Activated naive CD4-positive, alpha-beta T cell treated with anti-CD3 and anti-CD28 coated beads, Interleukin-2, amount 50 U/mL, for 72 hours (primary cell): ENCODE data around the gene IDH3B. TPM values are rescaled to one million over a fixed set of nuclear protein-coding genes. Genes with fewer than 3 reads are reported as not detected.
"Not testable (repeated sequence)": the region's sequence is repeated elsewhere in the genome, so short reads cannot be mapped to it uniquely, and the experiment has no call there.

Source experiments
- ATAC-seq, 2 donors: fragments of 150-1000 bp; cut with Tn5 transposase; 2 replicates each; pipeline ENCODE4 v1.10.0; 2021; ENCODE audit warnings: mild to moderate bottlenecking in 2 of 2, moderate library complexity in 2 of 2
- DNase-seq, 2 donors: peaks; one replicate each; pipeline ENCODE4 v3.0.0; 2021 to 2022; ENCODE audit warnings: low spot score in 2 of 2
- H3K27ac Mint-ChIP-seq, 2 donors: one replicate each; pipeline ENCODE4 v1.8.0; 2022; ENCODE audit warnings: mild to moderate bottlenecking in 2 of 2, mixed read lengths in 2 of 2
- H3K36me3 Mint-ChIP-seq, 2 donors: one replicate each; pipeline ENCODE4 v1.8.0; 2022; ENCODE audit warnings: mixed read lengths in 2 of 2
- H3K9me3 Mint-ChIP-seq, 2 donors: one replicate each; pipeline ENCODE4 v1.8.0; 2022; ENCODE audit warnings: mixed read lengths in 2 of 2
- total RNA-seq, 2 donors: library from RNA; stranded (reverse); gene quantifications; one replicate each; pipeline ENCODE4 v1.2.3, GENCODE V29; 2022

The IDH3B gene
- total RNA-seq, 2 donors from 2014 or later = 129 to 150 TPM

DNA sequence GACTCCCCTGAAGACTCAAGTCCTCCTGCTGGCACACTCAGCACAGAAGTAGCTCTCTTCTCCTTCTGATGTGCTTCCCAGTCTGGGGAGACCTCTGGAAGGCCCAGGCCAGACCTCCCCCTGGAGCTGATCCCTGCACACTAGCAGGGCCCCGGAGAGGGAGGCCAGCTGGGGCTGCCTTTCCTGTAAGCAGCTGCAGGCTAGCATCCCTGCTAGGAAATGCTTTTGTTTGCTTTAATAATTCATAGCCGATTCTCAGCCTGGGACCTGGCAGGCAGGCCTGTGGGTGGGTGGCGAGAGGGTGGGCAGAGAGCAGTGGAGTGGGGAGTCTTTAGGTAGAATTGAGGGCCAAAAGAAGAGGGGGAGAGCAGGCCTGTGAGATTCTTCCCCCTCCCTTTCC lies 33.8 kb upstream of the IDH3B start:
- no peak for ATAC-seq
- peak in 1 of 2 donors; percentile 47 for DNase-seq
- H3K9me3 Mint-ChIP-seq = no peaks in the 10 kb centered on the region
- no peak overlapping the region for H3K27ac Mint-ChIP-seq
- no peaks in the 10 kb centered on the region for H3K36me3 Mint-ChIP-seq

DNA sequence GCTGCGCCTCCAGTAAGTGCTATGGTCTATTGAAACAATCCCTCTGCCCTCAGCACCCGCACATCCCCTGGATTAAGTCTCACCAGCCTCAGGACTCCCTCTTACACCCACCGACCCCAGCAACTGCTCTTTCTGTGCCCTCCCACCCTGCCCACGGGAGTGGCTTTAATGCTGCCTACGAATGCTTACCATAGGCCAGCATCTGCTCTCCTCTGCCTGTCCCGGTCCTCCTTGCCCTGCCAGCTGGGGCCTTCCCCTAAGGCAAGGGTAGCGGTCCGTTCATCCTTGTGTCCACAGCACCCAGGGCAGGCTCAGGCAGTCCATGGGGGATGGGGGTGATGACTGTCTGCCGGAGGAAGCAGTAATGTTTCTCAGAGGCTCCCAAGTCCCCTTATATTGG lies 32.6 kb upstream of the IDH3B start:
- ATAC-seq (no peak), DNase-seq (no peak)
- no peak overlapping the region for H3K27ac Mint-ChIP-seq
- H3K36me3 Mint-ChIP-seq = peaks cover 7% of the 10 kb centered on the region in 2 donors
- no peaks in the 10 kb centered on the region for H3K9me3 Mint-ChIP-seq

- H3K27ac Mint-ChIP-seq, H3K9me3 Mint-ChIP-seq, ATAC-seq: not testable (repeated sequence)
- H3K36me3 Mint-ChIP-seq = peaks cover 8 to 12% of the 10 kb centered on the region in 2 donors
- DNase-seq = peak in 1 of 2 donors; percentile 45
These were observed 32.0 kb upstream of the IDH3B start for GRCh38 chr20:2695984-2696525.

GRCh38 chr20:2695206-2695983 lies 31.4 kb upstream of the IDH3B start:
- no peak overlapping the region for H3K27ac Mint-ChIP-seq
- no peaks in the 10 kb centered on the region for H3K9me3 Mint-ChIP-seq
- H3K36me3 Mint-ChIP-seq = peaks cover 8 to 12% of the 10 kb centered on the region in 2 donors
- DNase-seq (peak in 1 of 2 donors; percentile 33), ATAC-seq (no peak)

- peaks cover 8 to 12% of the 10 kb centered on the region in 2 donors for H3K36me3 Mint-ChIP-seq
- no peaks in the 10 kb centered on the region for H3K9me3 Mint-ChIP-seq
- no peak overlapping the region for H3K27ac Mint-ChIP-seq
- peak in 1 of 2 donors; percentile 42 for DNase-seq
- no peak for ATAC-seq
These were observed 30.5 kb upstream of the IDH3B start for GRCh38 chr20:2694519-2694918.

- DNase-seq (peak in 1 of 2 donors; percentile 54), ATAC-seq (no peak)
- Mint-ChIP-seq H3K9me3 (no peaks in the 10 kb centered on the region), H3K36me3 (peaks cover 8 to 12% of the 10 kb centered on the region in 2 donors), H3K27ac (no peak overlapping the region)
These were observed 30.0 kb upstream of the IDH3B start for GRCh38 chr20:2694008-2694471.

- ATAC-seq (peak; percentile 72 to 76), DNase-seq (peak; percentile 50 to 62)
- H3K27ac Mint-ChIP-seq = no peak overlapping the region
- H3K9me3 Mint-ChIP-seq = no peaks in the 10 kb centered on the region
- peaks cover 8 to 12% of the 10 kb centered on the region in 2 donors for H3K36me3 Mint-ChIP-seq
These were observed 29.4 kb upstream of the IDH3B start for GRCh38 chr20:2693286-2694007.

DNA sequence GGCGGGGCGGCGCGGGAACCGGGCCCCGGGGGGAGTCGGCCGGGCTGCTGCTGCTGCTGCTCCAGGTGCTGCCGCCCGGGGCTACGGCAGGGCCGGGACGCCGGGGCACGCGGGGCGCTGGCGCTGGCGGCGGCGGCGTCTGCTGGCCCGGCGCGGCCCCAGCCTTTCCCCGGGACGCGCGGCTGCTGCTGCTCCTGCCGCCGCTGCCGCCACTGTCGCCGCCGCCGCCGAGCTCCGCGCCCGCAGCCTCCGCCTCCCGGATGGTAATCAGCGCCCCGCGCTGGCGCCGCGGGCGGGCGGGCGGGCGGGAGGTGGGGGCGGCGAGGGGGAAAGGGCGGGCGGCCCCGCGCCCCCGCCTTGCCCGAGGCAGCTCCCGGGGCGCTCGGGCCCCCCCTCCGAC lies 28.9 kb upstream of the IDH3B start:
- Mint-ChIP-seq H3K9me3 (no peaks in the 10 kb centered on the region), H3K27ac (no peak overlapping the region), H3K36me3 (peaks cover 8 to 12% of the 10 kb centered on the region in 2 donors)
- ATAC-seq (peak; percentile 21 to 37), DNase-seq (peak; percentile 31 to 56)

- Mint-ChIP-seq H3K36me3 (peaks cover 8 to 12% of the 10 kb centered on the region in 2 donors), H3K27ac (peak within 1 kb of the TSS in 1 of 2 donors; percentile 81), H3K9me3 (no peaks in the 10 kb centered on the region)
- ATAC-seq (peak; percentile 6 to 26), DNase-seq (peak in 1 of 2 donors; percentile 54)
These were observed 28.2 kb upstream of the IDH3B start, which contains the start of gene EBF4 for GRCh38 chr20:2692036-2692885. EBF4 (plus strand) TSS chr20:2692780; CDS start chr20:2693646, 866 bp downstream.

- Mint-ChIP-seq H3K27ac (peak overlapping the region in 1 of 2 donors; percentile 81), H3K36me3 (peaks cover 8 to 12% of the 10 kb centered on the region in 2 donors), H3K9me3 (no peaks in the 10 kb centered on the region)
- DNase-seq = peak in 1 of 2 donors; percentile 51
- no peak for ATAC-seq
These were observed 27.6 kb upstream of the IDH3B start for GRCh38 chr20:2691663-2692035.

DNA sequence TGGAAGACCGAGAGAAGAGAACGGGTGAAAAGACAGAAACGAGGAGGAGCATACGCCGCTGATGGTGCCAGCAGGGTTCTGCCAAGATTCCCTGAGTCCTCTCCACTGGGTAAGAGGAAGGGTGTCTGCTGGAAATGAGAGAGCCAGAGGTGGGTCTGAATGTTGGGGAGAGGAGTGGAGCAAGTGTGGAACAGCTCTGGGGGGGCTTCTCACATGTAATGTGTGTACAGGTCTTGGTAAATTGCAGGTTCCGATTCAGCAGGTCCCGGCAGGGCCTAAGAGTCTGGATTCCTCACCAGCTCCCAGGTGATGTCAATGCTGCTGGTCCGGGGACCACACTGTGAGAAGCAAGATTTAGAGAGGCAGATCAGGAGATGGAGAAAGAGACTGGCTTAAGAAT lies 27.1 kb upstream of the IDH3B start:
- Mint-ChIP-seq H3K36me3 (peaks cover 8 to 12% of the 10 kb centered on the region in 2 donors), H3K9me3 (no peaks in the 10 kb centered on the region), H3K27ac (no peak overlapping the region)
- ATAC-seq = no peak
- no peak for DNase-seq

DNA sequence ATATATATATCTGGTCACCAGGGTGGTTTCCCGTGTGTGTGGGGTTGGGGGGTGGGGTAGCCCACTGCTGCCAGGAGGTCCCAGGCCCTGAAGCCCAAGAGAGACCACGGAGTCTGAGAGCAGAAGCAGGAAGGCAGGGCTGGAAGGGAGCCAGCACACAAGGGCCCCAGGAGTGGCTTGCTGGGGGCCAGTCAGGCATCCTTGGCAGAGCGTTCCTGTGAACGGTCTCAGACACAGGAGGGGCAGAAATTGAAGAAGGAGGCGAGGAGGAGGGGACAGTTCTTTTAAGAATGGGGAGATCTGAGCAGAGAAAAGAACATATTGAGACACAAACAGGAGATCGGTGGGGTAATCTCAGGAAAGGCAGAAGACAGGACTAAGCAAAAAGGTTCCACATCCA lies 26.7 kb upstream of the IDH3B start:
- no peak for ATAC-seq
- Mint-ChIP-seq H3K9me3 (no peaks in the 10 kb centered on the region), H3K27ac (no peak overlapping the region), H3K36me3 (peaks cover 8 to 12% of the 10 kb centered on the region in 2 donors)
- DNase-seq = peak in 1 of 2 donors; percentile 30

- no peak for ATAC-seq
- no peaks in the 10 kb centered on the region for H3K9me3 Mint-ChIP-seq
- no peak overlapping the region for H3K27ac Mint-ChIP-seq
- DNase-seq = peak in 1 of 2 donors; percentile 39
- peaks cover 8 to 12% of the 10 kb centered on the region in 2 donors for H3K36me3 Mint-ChIP-seq
These were observed 26.2 kb upstream of the IDH3B start for GRCh38 chr20:2690213-2690612.

DNA sequence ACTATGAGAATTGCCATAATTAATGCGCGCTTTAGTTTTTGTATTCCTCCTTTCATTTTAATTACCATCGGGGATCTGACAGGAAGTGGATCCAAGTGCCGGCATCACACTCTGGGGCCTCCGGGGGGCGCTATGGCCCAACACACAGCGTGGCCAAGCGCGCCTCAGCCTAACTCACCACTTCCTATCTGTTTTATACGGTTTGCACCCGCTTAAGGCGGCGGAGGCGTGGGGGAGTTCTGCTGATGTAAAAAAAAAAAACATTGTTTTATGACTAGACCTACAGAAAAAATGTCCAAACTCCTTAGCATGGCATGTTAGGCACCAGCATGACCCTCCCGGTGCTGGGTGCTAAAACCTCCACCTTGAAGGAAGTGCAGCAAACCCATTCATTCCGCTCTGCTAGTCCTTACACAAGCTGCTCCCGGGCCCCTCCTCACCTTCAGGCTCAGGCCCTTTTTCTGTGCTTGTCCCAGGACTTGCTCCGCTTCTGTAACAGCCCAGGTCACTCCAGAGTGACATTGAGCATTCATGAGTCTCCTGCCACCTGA lies 24.1 kb upstream of the IDH3B start:
- DNase-seq (peak; percentile 78 to 83), ATAC-seq (peak; percentile 80 to 85)
- Mint-ChIP-seq H3K27ac (peak overlapping the region in 1 of 2 donors; percentile 47), H3K9me3 (no peaks in the 10 kb centered on the region), H3K36me3 (peaks cover 8 to 12% of the 10 kb centered on the region in 2 donors)

DNA sequence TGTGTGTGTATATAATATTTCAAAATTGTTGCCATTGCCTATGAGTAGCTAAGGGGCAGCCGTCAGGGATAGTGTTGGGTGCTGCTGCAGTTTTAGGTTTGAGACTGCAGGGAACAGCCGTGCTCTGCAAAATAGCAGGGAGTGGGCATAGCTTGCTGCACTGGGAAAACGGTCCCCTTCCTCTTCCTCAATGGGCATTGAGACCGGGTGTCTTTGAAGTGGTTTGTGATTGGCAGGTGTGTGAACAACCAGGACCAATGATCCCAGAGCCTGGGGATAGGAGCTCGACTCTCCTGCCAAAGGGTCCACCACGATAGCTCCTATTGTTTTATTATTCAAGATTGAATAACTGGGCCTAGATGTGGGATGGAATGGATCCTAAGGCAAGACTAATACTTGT lies 23.5 kb upstream of the IDH3B start:
- H3K27ac Mint-ChIP-seq = peak overlapping the region in 1 of 2 donors; percentile 47
- no peaks in the 10 kb centered on the region for H3K9me3 Mint-ChIP-seq
- H3K36me3 Mint-ChIP-seq = peaks cover 8 to 12% of the 10 kb centered on the region in 2 donors
- peak in 1 of 2 donors; percentile 45 for DNase-seq
- ATAC-seq = peak in 1 of 2 donors; percentile 3

DNA sequence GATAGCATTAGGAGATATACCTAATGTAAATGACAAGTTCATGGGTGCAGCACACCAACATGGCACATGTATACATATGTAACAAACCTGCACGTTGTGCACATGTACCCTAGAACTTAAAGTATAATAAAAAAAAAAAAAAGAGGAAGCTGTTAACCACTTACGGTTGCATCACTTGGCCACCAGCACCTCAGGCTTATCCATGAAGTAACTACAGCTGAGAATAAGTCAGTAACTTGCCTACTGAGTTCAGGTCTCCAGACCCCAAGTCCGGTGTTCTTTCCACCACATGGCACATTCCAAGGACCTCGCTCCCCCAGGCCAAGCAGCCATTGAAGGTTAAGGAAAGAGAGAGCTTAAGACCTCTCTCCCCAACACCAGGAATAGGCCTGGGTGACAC lies 20.8 kb upstream of the IDH3B start:
- not testable (repeated sequence) for H3K36me3 Mint-ChIP-seq, ATAC-seq, H3K27ac Mint-ChIP-seq, DNase-seq, H3K9me3 Mint-ChIP-seq
